Measurements from ENCODE around the gene UBA5. TPM values are rescaled to one million over a fixed set of nuclear protein-coding genes. Genes with fewer than 3 reads are reported as not detected.

UBA5 gene
- total RNA-seq, 1 donor from 2014 or later, result 19.9 TPM

- TF ChIP-seq, protein P1, sequence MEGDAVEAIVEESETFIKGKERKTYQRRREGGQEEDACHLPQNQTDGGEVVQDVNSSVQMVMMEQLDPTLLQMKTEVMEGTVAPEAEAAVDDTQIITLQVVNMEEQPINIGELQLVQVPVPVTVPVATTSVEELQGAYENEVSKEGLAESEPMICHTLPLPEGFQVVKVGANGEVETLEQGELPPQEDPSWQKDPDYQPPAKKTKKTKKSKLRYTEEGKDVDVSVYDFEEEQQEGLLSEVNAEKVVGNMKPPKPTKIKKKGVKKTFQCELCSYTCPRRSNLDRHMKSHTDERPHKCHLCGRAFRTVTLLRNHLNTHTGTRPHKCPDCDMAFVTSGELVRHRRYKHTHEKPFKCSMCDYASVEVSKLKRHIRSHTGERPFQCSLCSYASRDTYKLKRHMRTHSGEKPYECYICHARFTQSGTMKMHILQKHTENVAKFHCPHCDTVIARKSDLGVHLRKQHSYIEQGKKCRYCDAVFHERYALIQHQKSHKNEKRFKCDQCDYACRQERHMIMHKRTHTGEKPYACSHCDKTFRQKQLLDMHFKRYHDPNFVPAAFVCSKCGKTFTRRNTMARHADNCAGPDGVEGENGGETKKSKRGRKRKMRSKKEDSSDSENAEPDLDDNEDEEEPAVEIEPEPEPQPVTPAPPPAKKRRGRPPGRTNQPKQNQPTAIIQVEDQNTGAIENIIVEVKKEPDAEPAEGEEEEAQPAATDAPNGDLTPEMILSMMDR (conservative IDR thresholded peaks at IDR 0.05; ENCODE audit: low read depth, low read length), result no peak
- no peak for DNase-seq (ENCODE audit: low read depth)
- no peak overlapping the region for H3K4me3 ChIP-seq (ENCODE audit: low read depth, low read length)
Measured at GRCh38 chr3:132703733-132704132, 43.6 kb downstream of the UBA5 start.

DNA sequence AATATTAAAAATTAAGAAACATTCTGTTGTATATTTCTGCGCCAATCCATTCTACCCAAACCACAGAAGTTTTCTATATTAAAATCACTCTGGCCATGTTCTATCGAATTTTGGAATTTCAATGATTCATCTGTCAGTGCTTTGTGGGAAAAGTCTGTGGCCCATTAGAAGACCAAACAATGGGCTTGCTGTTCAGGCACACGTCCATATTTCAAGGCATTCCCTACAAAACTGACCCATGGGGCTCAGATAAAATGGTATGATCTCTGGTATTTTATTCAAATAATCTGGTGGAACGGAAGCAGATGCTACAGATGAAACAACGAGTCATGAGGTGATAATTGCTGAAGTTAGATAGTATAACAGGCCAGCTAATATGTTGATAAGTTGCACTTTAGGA is 49.6 kb downstream of the UBA5 start:
- TF ChIP-seq, protein P1 (conservative IDR thresholded peaks at IDR 0.05; ENCODE audit: low read depth, low read length), result no peak
- no peak for DNase-seq (ENCODE audit: low read depth)

GRCh38 chr3:132710311-132710710 is 50.2 kb downstream of the UBA5 start:
- TF ChIP-seq, protein P1 (conservative IDR thresholded peaks at IDR 0.05; ENCODE audit: low read depth, low read length), result no peak
- no peak for DNase-seq (ENCODE audit: low read depth)
- H3K4me3 ChIP-seq (ENCODE audit: low read depth, low read length), result no peak overlapping the region

More for the DNA sequence above, 49.6 kb downstream of the UBA5 start:
- H3K4me3 ChIP-seq (ENCODE audit: low read depth, low read length), result no peak overlapping the region

- H3K4me3 ChIP-seq (ENCODE audit: low read depth, low read length), result no peak overlapping the region
- TF ChIP-seq, protein P1 (conservative IDR thresholded peaks at IDR 0.05; ENCODE audit: low read depth, low read length), result no peak
- no peak for DNase-seq (ENCODE audit: low read depth)
Measured at GRCh38 chr3:132713977-132714727, 54.0 kb downstream of the UBA5 start.

- DNase-seq (ENCODE audit: low read depth), result no peak
- TF ChIP-seq, protein P1 (conservative IDR thresholded peaks at IDR 0.05; ENCODE audit: low read depth, low read length), result no peak
- no peak overlapping the region for H3K4me3 ChIP-seq (ENCODE audit: low read depth, low read length)
Measured at GRCh38 chr3:132716372-132716771, 56.2 kb downstream of the UBA5 start.

GRCh38 chr3:132720228-132720627 is 60.1 kb downstream of the UBA5 start:
- no peak for DNase-seq (ENCODE audit: low read depth)
- peak overlapping the region; percentile 7 for H3K4me3 ChIP-seq (ENCODE audit: low read depth, low read length)
- TF ChIP-seq, protein P1 (conservative IDR thresholded peaks at IDR 0.05; ENCODE audit: low read depth, low read length), result no peak
